Measurements from ENCODE around the gene SIPA1L3. TPM values are rescaled to one million over a fixed set of nuclear protein-coding genes. Genes with fewer than 3 reads are reported as not detected.

SIPA1L3 gene
- total and polyA plus RNA-seq, 11 donors, result 4.7 to 22.9 (median 8.8) TPM

GRCh38 chr19:37988758-37989635, 82.0 kb downstream of the SIPA1L3 start:
- TF ChIP-seq CTCF (IDR thresholded peaks at IDR 0.05), result no peak
- TF ChIP-seq POLR2A (IDR thresholded peaks at IDR 0.05), result no peak
- ATAC-seq (no peak), DNase-seq (peak in 1 of 5 donors; percentile 20)
- H3K36me3 ChIP-seq, result no peaks in the 10 kb centered on the region
- WGBS, 4 donors, result 85 to 88% (median 87%) methylated on average over 13 of the region's 13 CpGs
- no peak overlapping the region for H3K27ac ChIP-seq
- no peaks in the 10 kb centered on the region for H3K9me3 ChIP-seq
- H3K4me3 ChIP-seq, result no peak overlapping the region
- no peaks in the 10 kb centered on the region for H3K27me3 ChIP-seq
- intact Hi-C loops (cut with DNase I), result no loop called here
- H3K4me1 ChIP-seq, result no peaks in the 10 kb centered on the region

- Histone ChIP-seq H3K9me3 (no peaks in the 10 kb centered on the region), H3K36me3 (no peaks in the 10 kb centered on the region), H3K27ac (no peak overlapping the region), H3K4me1 (no peaks in the 10 kb centered on the region), H3K4me3 (no peak overlapping the region), H3K27me3 (no peaks in the 10 kb centered on the region)
- intact Hi-C loops (cut with DNase I), result no loop called here
- TF ChIP-seq POLR2A (IDR thresholded peaks at IDR 0.05) (no peak), CTCF (IDR thresholded peaks at IDR 0.05) (no peak)
- WGBS, 4 donors, result 88 to 97% (median 93%) methylated on average over 7 of the region's 7 CpGs
- no peak for DNase-seq
- ATAC-seq, result no peak
Measured at GRCh38 chr19:37989855-37990254, 82.8 kb downstream of the SIPA1L3 start.

GRCh38 chr19:37990362-37990761, 83.4 kb downstream of the SIPA1L3 start:
- DNase-seq (no peak), ATAC-seq (no peak)
- WGBS, 4 donors, result 93 to 95% (median 94%) methylated on average over 6 to 10 of the region's 10 CpGs
- no peak overlapping the region for H3K4me3 ChIP-seq
- H3K9me3 ChIP-seq, result no peaks in the 10 kb centered on the region
- H3K27me3 ChIP-seq, result no peaks in the 10 kb centered on the region
- H3K27ac ChIP-seq, result no peak overlapping the region
- intact Hi-C loops (cut with DNase I), result no loop called here
- H3K36me3 ChIP-seq, result no peaks in the 10 kb centered on the region
- no peaks in the 10 kb centered on the region for H3K4me1 ChIP-seq
- TF ChIP-seq POLR2A (IDR thresholded peaks at IDR 0.05) (no peak), CTCF (IDR thresholded peaks at IDR 0.05) (no peak)

GRCh38 chr19:37991176-37991835, 84.3 kb downstream of the SIPA1L3 start:
- TF ChIP-seq CTCF (IDR thresholded peaks at IDR 0.05) (no peak), POLR2A (IDR thresholded peaks at IDR 0.05) (no peak)
- peak in 2 of 4 donors; percentile 20 to 28 for ATAC-seq
- no peaks in the 10 kb centered on the region for H3K36me3 ChIP-seq
- WGBS, 4 donors, result 81 to 86% (median 85%) methylated on average over 6 to 10 of the region's 10 CpGs
- no peak overlapping the region for H3K27ac ChIP-seq
- no peaks in the 10 kb centered on the region for H3K4me1 ChIP-seq
- no peak for DNase-seq
- intact Hi-C loops (cut with DNase I), result no loop called here
- no peaks in the 10 kb centered on the region for H3K9me3 ChIP-seq
- H3K27me3 ChIP-seq, result no peaks in the 10 kb centered on the region
- no peak overlapping the region for H3K4me3 ChIP-seq

Data from heart left ventricle (tissue), 16 donors.